ENCODE measurements around the gene AEBP1. TPM values are rescaled to one million over a fixed set of nuclear protein-coding genes. Genes with fewer than 3 reads are reported as not detected.

Gene AEBP1
- total RNA-seq, 1 donor from 2014 or later = 19.8 TPM

- DNase-seq (ENCODE audit: low read depth in 2 of 2) = no peak
Measured at GRCh38 chr7:44154703-44155102, 50.6 kb downstream of the AEBP1 start.

GRCh38 chr7:44155191-44156185 is 51.3 kb downstream of the AEBP1 start:
- DNase-seq (ENCODE audit: low read depth in 2 of 2) = no peak

- DNase-seq (ENCODE audit: low read depth in 2 of 2) = no peak
Measured at GRCh38 chr7:44156453-44157010, 52.4 kb downstream of the AEBP1 start.

GRCh38 chr7:44157116-44158080 is 53.3 kb downstream of the AEBP1 start:
- DNase-seq (ENCODE audit: low read depth in 2 of 2) = no peak

- no peak for DNase-seq (ENCODE audit: low read depth in 2 of 2)
Measured at GRCh38 chr7:44158096-44158872, 54.1 kb downstream of the AEBP1 start.

GRCh38 chr7:44158873-44159631 is 54.9 kb downstream of the AEBP1 start:
- DNase-seq (ENCODE audit: low read depth in 2 of 2) = no peak

GRCh38 chr7:44159824-44160630 is 55.9 kb downstream of the AEBP1 start:
- DNase-seq (ENCODE audit: low read depth in 2 of 2) = no peak

GRCh38 chr7:44161371-44161770 is 57.2 kb downstream of the AEBP1 start:
- no peak for DNase-seq (ENCODE audit: low read depth in 2 of 2)

GRCh38 chr7:44162179-44162578 is 58.0 kb downstream of the AEBP1 start:
- no peak for DNase-seq (ENCODE audit: low read depth in 2 of 2)

GRCh38 chr7:44162785-44163395 is 58.7 kb downstream of the AEBP1 start:
- no peak for DNase-seq (ENCODE audit: low read depth in 2 of 2)

- no peak for DNase-seq (ENCODE audit: low read depth in 2 of 2)
Measured at GRCh38 chr7:44163591-44163990, 59.4 kb downstream of the AEBP1 start.

Other genes with a start within 250 kb of the AEBP1 start
- 49.6 and 61.7 TPM in 2 replicates for gene MRPS24, start 234.8 kb upstream of the AEBP1 start, total RNA-seq
- gene URGCP, start 197.7 kb upstream of the AEBP1 start, total RNA-seq = 14.6 and 20.0 TPM in 2 replicates
- 4.8 and 8.3 TPM in 2 replicates for gene UBE2D4, start 177.9 kb upstream of the AEBP1 start, total RNA-seq
- not detected in 2 replicates for gene SPDYE1, start 106.4 kb upstream of the AEBP1 start, total RNA-seq
- gene DBNL, start 59.6 kb upstream of the AEBP1 start, total RNA-seq = 85.9 and 97.8 TPM in 2 replicates
- gene PGAM2, start 38.8 kb upstream of the AEBP1 start, total RNA-seq = under 0.01 TPM in 1 of 2 replicates, not detected in the other
- gene POLM, start 21.8 kb upstream of the AEBP1 start, total RNA-seq = 4.1 and 7.1 TPM in 2 replicates
- 39.5 and 47.5 TPM in 2 replicates for gene POLD2, start 19.2 kb downstream of the AEBP1 start, total RNA-seq
- not detected in 2 replicates for gene MYL7, start 37.0 kb downstream of the AEBP1 start, total RNA-seq
- gene GCK, start 85.1 kb downstream of the AEBP1 start, total RNA-seq = 0.20 and 0.22 TPM in 2 replicates
- 75.0 and 78.9 TPM in 2 replicates for gene YKT6, start 96.6 kb downstream of the AEBP1 start, total RNA-seq
- under 0.01 and 0.22 TPM in 2 replicates for gene CAMK2B, start 221.2 kb downstream of the AEBP1 start, total RNA-seq

Measured in lung microvascular endothelial cell (primary cell).